Panc1 (cell line): Measurements from ENCODE around the gene CRNKL1.

Experiments
- CTCF ChIP-seq: fragments of 450-650 bp; IDR thresholded peaks from 2 replicates; pipeline ENCODE4 v1.5.1; 2017; ENCODE audit warnings: mild to moderate bottlenecking
- POLR2AphosphoS5 ChIP-seq: IDR thresholded peaks from 2 replicates; pipeline ENCODE4 v1.6.1; 2012; ENCODE audit warnings: mild to moderate bottlenecking, low read depth, low read length, moderate library complexity
- REST ChIP-seq, 2 experiments: IDR thresholded peaks; 2 replicates each; pipeline ENCODE4 v1.6.1; 2011 to 2012; ENCODE audit warnings: low read depth in 2 of 2, control low read depth in 1 of 2, low read length in 1 of 2, mild to moderate bottlenecking in 1 of 2, moderate library complexity in 1 of 2; ENCODE audit not compliant: insufficient read depth in 1 of 2
- SIN3A ChIP-seq: IDR thresholded peaks from 2 replicates; pipeline ENCODE4 v1.6.1; 2012; ENCODE audit warnings: low read depth, mild to moderate bottlenecking, low read length, moderate library complexity, borderline replicate concordance; ENCODE audit not compliant: insufficient read depth

- TF ChIP-seq CTCF (no peak), POLR2AphosphoS5 (no peak), REST (IDR thresholded peaks at IDR 0.05; ENCODE audit: insufficient read depth in 1 of 2, low read depth in 2 of 2, low read length in 1 of 2) (no peak), SIN3A (no peak)
Observed at GRCh38 chr20:20009784-20010253, 42.4 kb downstream of the CRNKL1 start.
